HG03097 (cell line): ENCODE data around the gene CADM3.
A peak's percentile ranks its signal among the peaks of the same experiment; 100 is the strongest.

Experiments
- ATAC-seq: cut with Tn5 transposase; IDR thresholded peaks from one replicate; pipeline ENCODE4 v1.9.1; 2021; ENCODE audit not compliant: unreplicated experiment, low FRiP score

The CADM3 gene

GRCh38 chr1:159171254-159171687 is at the start of gene CADM3:
Gene CADM3 (plus strand): TSS chr1:159171615. CDS start chr1:159171766, 151 bp downstream.
- no peak for ATAC-seq

- ATAC-seq: peak; percentile 57
Observed at GRCh38 chr1:159122005-159122621, 49.3 kb upstream of the CADM3 start.

GRCh38 chr1:159123587-159123986 is 47.8 kb upstream of the CADM3 start:
- no peak for ATAC-seq

GRCh38 chr1:159132271-159132881 is 39.0 kb upstream of the CADM3 start:
- no peak for ATAC-seq

GRCh38 chr1:159140474-159140873 is 30.9 kb upstream of the CADM3 start:
- no peak for ATAC-seq

- no peak for ATAC-seq
Observed at GRCh38 chr1:159141584-159142390, 29.6 kb upstream of the CADM3 start.

GRCh38 chr1:159142391-159142663 is 29.1 kb upstream of the CADM3 start:
- ATAC-seq: no peak

- no peak for ATAC-seq
Observed at GRCh38 chr1:159142726-159143510, 28.5 kb upstream of the CADM3 start.

- no peak for ATAC-seq
Observed at GRCh38 chr1:159144571-159144970, 26.8 kb upstream of the CADM3 start.

- no peak for ATAC-seq
Observed at GRCh38 chr1:159146980-159147379, 24.4 kb upstream of the CADM3 start.

GRCh38 chr1:159152031-159152430 is 19.4 kb upstream of the CADM3 start:
- ATAC-seq: no peak

- peak; percentile 97 for ATAC-seq
Observed at GRCh38 chr1:159161001-159161718, 10.3 kb upstream of the CADM3 start.

GRCh38 chr1:159161719-159162026 is 9.7 kb upstream of the CADM3 start:
- no peak for ATAC-seq

- ATAC-seq: no peak
Observed at GRCh38 chr1:159162516-159163265, 8.7 kb upstream of the CADM3 start.

- no peak for ATAC-seq
Observed at GRCh38 chr1:159163614-159164228, 7.7 kb upstream of the CADM3 start.

GRCh38 chr1:159168043-159168442 is 3.4 kb upstream of the CADM3 start:
- no peak for ATAC-seq

- no peak for ATAC-seq
Observed at GRCh38 chr1:159170639-159171038, 776 bp upstream of the CADM3 start.

GRCh38 chr1:159171688-159172501 is 480 bp downstream of the CADM3 start:
- ATAC-seq: no peak
